Measurements from ENCODE around the gene GLOD4. TPM values are rescaled to one million over a fixed set of nuclear protein-coding genes. Genes with fewer than 3 reads are reported as not detected.

Gene GLOD4
- 95.5 to 171 TPM (median 96.4 TPM) in 5 replicates for total RNA-seq (2022; extraction: Qiagen RNA extraction; ENCODE audit: low read depth)

DNA sequence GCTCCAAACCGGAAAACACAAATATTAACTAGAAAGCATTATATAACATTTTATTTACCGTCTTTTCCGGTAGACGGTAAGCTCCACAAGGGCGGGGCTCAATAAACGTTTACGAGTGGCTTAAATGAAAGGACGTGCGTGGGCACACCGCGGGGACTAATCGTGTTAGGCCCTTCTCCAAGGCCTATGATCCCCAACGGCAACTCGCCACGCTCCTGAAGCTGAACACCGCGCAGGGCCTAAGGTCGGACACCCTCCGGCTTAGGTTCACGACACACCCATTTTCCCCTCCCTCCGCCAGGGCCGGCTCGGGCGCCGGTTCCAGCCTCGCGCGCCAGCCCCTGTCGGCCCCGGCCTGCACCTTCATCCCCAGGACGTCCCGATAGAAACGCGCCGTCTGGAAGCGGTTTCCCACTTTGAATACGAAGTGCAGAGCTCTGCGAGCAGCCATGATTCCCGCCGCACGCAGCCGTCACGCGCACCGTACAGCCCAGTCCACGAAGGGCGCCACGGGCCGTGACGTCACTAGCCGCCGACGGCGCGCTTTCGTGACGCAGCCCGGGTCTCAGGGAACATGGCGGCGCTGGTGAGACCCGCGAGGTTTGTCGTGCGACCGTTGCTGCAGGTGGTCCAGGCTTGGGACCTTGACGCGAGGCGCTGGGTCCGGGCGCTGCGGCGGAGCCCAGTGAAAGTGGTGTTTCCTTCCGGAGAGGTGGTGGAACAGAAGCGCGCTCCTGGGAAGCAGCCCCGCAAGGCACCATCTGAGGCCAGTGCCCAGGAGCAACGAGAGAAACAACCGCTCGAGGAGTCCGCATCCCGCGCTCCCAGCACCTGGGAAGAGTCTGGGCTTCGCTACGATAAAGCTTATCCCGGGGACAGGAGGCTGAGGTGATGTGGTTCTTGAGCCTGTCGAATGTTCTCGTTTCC is at the start of gene GLOD4, which contains the start of gene MRM3:
TSS of gene GLOD4 (minus strand) at position 476 of the 927 bp plus-strand sequence. CDS start at position 451, 25 bp downstream.
TSS of gene MRM3 (plus strand) at position 549 of the 927 bp plus-strand sequence. CDS start at position 575, 26 bp downstream.

GRCh38 chr17:752002-752619 is 30.0 kb downstream of the GLOD4 start, which contains the start of gene GEMIN4:
Gene GEMIN4, minus strand, starts transcription at chr17:752264. Its CDS starts 122 bp downstream, at chr17:752142.

GRCh38 chr17:732067-732901 is 49.8 kb downstream of the GLOD4 start, which contains the start of gene TLCD3A:
Gene TLCD3A, plus strand, starts transcription at chr17:732596. Its CDS starts 52 bp downstream, at chr17:732648.

Other genes starting within 250 kb of the GLOD4 start
- 22.8 to 29.1 TPM (median 26.7 TPM) in 5 replicates for gene VPS53, start 67.4 kb downstream of the GLOD4 start, total RNA-seq (2022; extraction: Qiagen RNA extraction; ENCODE audit: low read depth)
- gene TLCD3A, start 49.7 kb downstream of the GLOD4 start, total RNA-seq (2022; extraction: Qiagen RNA extraction; ENCODE audit: low read depth): 53.3 to 61.1 TPM (median 60.4 TPM) in 5 replicates
- 41.9 to 63.7 TPM (median 59.1 TPM) in 5 replicates for gene GEMIN4, start 30.0 kb downstream of the GLOD4 start, total RNA-seq (2022; extraction: Qiagen RNA extraction; ENCODE audit: low read depth)
- gene MRM3, start 73 bp upstream of the GLOD4 start, total RNA-seq (2022; extraction: Qiagen RNA extraction; ENCODE audit: low read depth): 41.6 to 46.1 TPM (median 43.3 TPM) in 5 replicates
- gene NXN, start 197.5 kb upstream of the GLOD4 start, total RNA-seq (2022; extraction: Qiagen RNA extraction; ENCODE audit: low read depth): 16.3 to 27.7 TPM (median 26.7 TPM) in 5 replicates
- 23.0 to 30.3 TPM (median 28.3 TPM) in 5 replicates for gene TIMM22, start 214.8 kb upstream of the GLOD4 start, total RNA-seq (2022; extraction: Qiagen RNA extraction; ENCODE audit: low read depth)

Data from A549 treated with ZK216348 at 1 μM for 4 hours (cell line).